GM19395 (cell line): ENCODE results near the gene GJE1.
"Not testable (repeated sequence)": the region's sequence is repeated elsewhere in the genome, so short reads cannot be mapped to it uniquely, and the experiment has no call there.

Source experiments
- ATAC-seq: cut with Tn5 transposase; IDR thresholded peaks from one replicate; pipeline ENCODE4 v1.9.1; 2021; ENCODE audit warnings: mild to moderate bottlenecking, moderate library complexity; ENCODE audit not compliant: unreplicated experiment

The GJE1 gene, protein sequence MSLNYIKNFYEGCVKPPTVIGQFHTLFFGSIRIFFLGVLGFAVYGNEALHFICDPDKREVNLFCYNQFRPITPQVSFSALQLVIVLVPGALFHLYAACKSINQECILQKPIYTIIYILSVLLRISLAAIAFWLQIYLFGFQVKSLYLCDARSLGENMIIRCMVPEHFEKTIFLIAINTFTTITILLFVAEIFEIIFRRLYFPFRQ

GRCh38 chr6:142132625-142133024 is at the start of gene GJE1:
Gene GJE1, plus strand, starts transcription at chr6:142132925. Its CDS starts 234 bp downstream, at chr6:142133159.
- no peak for ATAC-seq

DNA sequence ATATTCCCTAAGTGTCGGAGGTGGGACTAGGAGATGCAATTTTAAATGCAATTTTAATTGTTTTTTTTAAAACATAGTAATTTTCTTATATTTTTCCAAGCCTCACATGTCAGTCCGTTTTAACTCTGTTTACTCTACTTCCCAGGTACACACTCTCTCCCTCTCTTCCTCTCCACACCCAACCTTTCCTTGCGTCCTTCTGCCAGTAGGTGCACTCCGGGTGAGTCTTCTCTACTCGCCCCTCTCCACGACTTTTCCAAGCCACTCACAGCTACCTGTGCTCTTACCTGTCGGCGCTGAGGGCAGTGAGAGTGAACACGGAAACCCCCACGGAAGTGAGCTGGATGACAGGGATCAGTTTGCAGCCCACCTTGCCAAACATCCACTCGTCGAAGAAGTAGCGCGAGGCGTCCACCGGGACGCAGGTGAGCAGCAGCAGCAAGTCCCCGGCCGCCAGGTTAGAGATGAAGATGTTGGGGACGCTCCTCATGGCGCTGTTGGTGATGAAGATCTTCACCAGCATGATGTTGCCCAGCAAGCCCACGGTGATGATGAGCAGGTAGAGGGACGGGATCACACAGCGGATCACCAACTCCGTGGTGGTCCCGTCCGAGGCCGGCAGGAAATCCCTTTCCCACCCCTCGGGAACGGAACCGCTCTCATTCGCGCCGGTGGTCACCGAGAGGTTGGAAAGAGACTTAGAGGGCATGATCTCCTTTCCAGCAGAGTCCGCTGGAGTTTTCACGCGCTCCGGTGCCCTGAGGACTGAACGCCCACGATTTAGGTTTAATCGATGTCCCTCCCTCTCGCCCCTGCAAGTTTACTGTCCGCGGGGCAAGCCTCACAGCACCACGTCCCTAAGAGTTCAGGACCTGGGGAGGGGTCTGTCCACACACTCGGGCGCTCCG is 44.5 kb upstream of the GJE1 start:
- ATAC-seq = no peak

- no peak for ATAC-seq
Measured at GRCh38 chr6:142088858-142089216, 43.9 kb upstream of the GJE1 start.

GRCh38 chr6:142104820-142105219 is 27.9 kb upstream of the GJE1 start:
- not testable (repeated sequence) for ATAC-seq

DNA sequence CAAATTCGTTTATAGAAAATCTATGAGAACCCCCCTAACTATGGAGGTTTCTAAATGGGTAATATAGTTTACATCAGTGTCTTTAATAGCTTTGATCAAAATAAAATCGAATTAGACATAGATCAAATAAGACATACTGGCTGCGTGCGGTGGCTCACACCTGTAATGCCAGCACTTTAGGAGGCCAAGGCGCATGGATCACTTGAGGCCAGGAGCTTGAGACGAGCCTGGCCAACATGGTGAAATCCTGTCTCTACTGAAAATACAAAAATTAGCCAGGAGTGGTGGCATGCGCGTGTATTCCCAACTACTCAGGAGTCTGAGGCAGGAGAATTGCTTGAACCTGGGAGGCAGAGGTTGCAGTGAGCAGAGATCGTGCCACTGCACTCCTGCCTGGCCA is 21.9 kb upstream of the GJE1 start:
- ATAC-seq = not testable (repeated sequence)

GRCh38 chr6:142112451-142113061 is 20.2 kb upstream of the GJE1 start:
- peak; percentile 61 for ATAC-seq

GRCh38 chr6:142117366-142117765 is 15.4 kb upstream of the GJE1 start:
- no peak for ATAC-seq

DNA sequence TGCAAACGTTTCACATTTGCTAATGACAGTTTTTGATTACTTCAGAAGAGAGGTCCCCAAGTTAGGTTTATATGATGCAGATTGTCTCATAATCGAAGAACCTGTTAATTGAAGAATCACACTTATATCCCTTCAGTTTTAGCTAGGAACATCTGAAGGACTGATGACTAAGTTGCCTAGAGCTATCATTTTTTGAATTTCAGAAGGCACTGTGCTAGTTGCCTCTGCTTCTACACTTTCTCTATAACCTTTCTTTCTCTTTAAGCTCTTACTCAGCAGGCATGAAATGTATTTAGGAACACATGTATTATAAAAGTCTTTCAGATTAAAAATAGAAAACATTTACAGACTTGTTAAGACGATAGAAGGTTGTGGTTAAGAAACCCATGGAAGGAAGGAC is 14.4 kb upstream of the GJE1 start:
- no peak for ATAC-seq

DNA sequence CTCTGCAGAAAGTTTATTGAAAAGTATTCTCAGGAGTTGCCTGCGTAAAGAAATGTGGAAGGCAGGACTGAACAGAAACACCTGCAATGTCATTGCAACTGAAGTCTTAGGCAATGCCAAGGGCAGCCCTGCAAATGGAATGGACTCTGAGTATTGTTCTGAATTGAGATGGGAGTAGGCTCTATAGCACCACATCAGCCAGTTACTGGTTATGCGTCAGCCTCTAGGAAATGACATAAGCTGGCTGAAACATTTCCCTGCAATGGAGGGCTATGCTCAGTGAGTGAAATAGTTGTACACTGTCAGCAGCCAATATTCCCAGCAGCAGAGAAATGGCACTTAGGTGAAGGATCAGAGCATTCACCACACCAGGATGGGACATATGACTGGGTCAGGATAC is 13.8 kb upstream of the GJE1 start:
- no peak for ATAC-seq

GRCh38 chr6:142121342-142121741 is 11.4 kb upstream of the GJE1 start:
- ATAC-seq = no peak

GRCh38 chr6:142130814-142131213 is 1.9 kb upstream of the GJE1 start:
- no peak for ATAC-seq

GRCh38 chr6:142138876-142139275 is 6.2 kb downstream of the GJE1 start:
- no peak for ATAC-seq

DNA sequence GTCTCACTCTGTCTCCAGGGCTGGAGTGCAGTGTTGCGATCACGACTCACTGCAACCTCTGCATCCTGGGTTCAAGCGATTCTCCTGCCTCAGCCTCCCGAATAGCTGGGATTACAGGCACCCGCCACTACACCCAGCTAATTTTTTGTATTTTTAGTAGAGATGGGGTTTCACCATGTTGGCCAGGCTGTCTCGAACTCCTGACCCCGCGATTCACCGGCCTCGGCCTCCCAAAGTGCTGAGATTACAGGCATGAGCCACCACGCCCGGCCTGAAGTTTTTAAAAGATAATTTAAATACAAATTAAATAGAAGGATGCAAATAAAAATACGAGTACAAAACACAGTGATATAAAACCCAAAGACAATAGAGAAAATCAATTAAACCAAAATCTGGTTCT is 8.8 kb downstream of the GJE1 start:
- not testable (repeated sequence) for ATAC-seq

GRCh38 chr6:142146828-142147662 is 14.3 kb downstream of the GJE1 start, which contains the start of the genes NMBR and VTA1:
Gene NMBR, minus strand, starts transcription at chr6:142147122. Its CDS starts 58,464 bp downstream, at chr6:142088658.
Gene VTA1, plus strand, starts transcription at chr6:142147263. Its CDS starts 25 bp downstream, at chr6:142147288.
- ATAC-seq = peak; percentile 100

GRCh38 chr6:142152746-142153145 is 20.0 kb downstream of the GJE1 start:
- ATAC-seq = no peak

- ATAC-seq = no peak
Measured at GRCh38 chr6:142153196-142153595, 20.5 kb downstream of the GJE1 start.

- ATAC-seq = no peak
Measured at GRCh38 chr6:142154336-142154735, 21.6 kb downstream of the GJE1 start.

DNA sequence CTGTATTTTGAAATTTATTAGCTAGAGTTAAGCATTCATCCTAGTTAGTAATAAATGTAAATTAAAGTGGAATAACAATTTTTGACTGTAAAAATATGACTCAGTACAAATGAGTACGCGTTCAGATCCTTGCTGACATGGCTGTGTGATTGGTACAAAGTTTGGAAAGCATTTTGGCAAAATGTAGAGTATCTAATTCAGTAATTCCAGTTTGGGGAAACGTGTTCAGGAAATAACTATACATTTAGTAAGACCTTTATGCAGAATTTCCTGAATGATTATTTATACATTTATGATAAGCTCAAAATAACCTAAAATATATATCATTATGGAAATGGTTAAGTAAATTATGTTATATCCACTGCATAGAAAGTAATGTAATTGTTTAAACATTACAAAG is 22.4 kb downstream of the GJE1 start:
- ATAC-seq = no peak

DNA sequence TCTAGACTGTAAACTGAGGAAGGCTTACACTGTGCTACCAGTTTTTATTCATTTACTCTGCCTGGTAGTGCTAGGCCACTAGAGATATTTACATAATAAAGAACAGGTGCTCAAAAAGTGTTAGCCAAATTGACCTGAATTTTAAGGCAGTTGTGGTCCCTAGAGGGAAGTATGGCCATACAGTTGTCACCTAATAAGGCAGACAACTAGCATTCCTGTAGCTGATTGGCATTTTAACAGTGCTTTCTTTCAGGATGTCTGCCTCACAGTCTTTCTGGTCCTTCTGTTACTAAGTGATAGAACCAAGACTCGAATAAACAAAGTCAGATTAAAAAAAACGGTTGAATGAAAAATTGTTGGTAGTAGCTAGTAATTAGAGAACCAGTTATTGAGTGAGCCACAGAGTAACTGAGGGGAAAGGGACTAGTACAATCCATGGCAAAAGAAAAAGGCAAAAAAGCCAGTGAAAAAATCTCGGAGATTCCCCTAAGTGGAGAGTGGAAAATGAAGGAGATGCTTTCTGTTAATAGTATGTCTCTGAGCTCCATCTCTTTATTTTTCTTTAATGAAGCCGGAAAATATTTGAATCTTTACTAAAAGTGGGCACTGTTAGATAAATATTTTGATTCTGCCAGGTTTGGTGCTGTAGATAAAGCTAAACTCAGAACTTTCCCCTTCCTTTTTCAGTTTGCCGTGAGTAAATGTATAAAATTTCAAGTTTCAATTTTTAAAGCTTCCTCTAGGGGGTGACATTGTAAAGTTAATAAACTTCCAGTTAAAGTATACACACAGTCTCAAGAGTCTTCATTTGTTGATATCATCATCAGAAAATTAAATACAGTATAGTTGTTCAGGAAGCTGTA is 23.4 kb downstream of the GJE1 start:
- ATAC-seq = no peak

- ATAC-seq = not testable (repeated sequence)
Measured at GRCh38 chr6:142156758-142157068, 24.0 kb downstream of the GJE1 start.
